PFSK-1 (cell line): Measurements from ENCODE around the gene ERBB4.

Source experiments
- FOXP2 ChIP-seq: optimal IDR thresholded peaks from 2 replicates; pipeline ENCODE3; 2011; ENCODE audit warnings: borderline replicate concordance, control low read depth, inconsistent platforms; ENCODE audit not compliant: insufficient read depth; ENCODE audit errors: extremely low read length, extremely low read depth
- POLR2AphosphoS5 ChIP-seq: IDR thresholded peaks from 2 replicates; pipeline ENCODE4 v1.6.1; 2012; ENCODE audit warnings: low read depth, mild to moderate bottlenecking, control low read depth, low read length, moderate library complexity
- REST ChIP-seq, 2 experiments: IDR thresholded peaks; 2 replicates each; pipeline versions ENCODE4 v1.6.1 to v1.8.0; 2011 to 2012; ENCODE audit warnings: low read depth in 2 of 2, low read length in 2 of 2, control low read depth in 1 of 2, inconsistent platforms in 1 of 2, mild to moderate bottlenecking in 1 of 2, moderate library complexity in 1 of 2; ENCODE audit not compliant: insufficient read depth in 1 of 2
- SIN3A ChIP-seq: IDR thresholded peaks from 2 replicates; pipeline ENCODE4 v1.6.1; 2012; ENCODE audit warnings: mild to moderate bottlenecking, low read length, moderate library complexity, borderline replicate concordance; ENCODE audit not compliant: insufficient read depth
- TAF1 ChIP-seq: IDR thresholded peaks from 2 replicates; pipeline ENCODE4 v1.6.1; 2012; ENCODE audit warnings: low read length, control low read depth, borderline replicate concordance; ENCODE audit not compliant: insufficient read depth

Gene ERBB4

GRCh38 chr2:211722928-211723327 lies 815.7 kb downstream of the ERBB4 start:
- TF ChIP-seq POLR2AphosphoS5 (no peak), TAF1 (no peak), FOXP2 (no peak), SIN3A (no peak), REST (IDR thresholded peaks at IDR 0.05; ENCODE audit: insufficient read depth in 1 of 2, low read depth in 2 of 2, low read length in 2 of 2) (no peak)

DNA sequence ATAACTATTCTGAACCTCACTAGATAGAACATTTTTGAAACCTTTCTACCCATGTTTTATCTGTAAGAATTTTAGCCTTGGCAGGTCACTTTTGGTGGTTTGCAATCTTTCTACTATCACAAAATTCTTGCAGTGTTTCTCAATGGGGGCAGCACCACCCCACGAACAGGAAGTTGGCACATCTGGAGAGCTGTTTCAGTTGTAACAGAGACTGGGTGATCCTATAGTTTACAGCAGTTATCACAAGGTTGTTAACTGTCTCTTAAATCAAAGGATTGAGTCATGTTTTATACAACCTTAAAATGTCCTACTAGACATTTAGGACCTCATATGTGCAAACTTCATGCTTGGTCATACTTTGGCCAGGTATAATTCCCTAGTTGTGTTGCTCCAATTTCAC lies 829.2 kb downstream of the ERBB4 start:
- TF ChIP-seq REST (IDR thresholded peaks at IDR 0.05; ENCODE audit: insufficient read depth in 1 of 2, low read depth in 2 of 2, low read length in 2 of 2), result no peak
- no peak for TF ChIP-seq POLR2AphosphoS5
- TF ChIP-seq FOXP2, result no peak
- no peak for TF ChIP-seq TAF1
- TF ChIP-seq SIN3A, result no peak

- TF ChIP-seq FOXP2 (no peak), SIN3A (no peak), TAF1 (no peak), REST (IDR thresholded peaks at IDR 0.05; ENCODE audit: insufficient read depth in 1 of 2, low read depth in 2 of 2, low read length in 2 of 2) (no peak), POLR2AphosphoS5 (no peak)
These were observed 845.9 kb downstream of the ERBB4 start for GRCh38 chr2:211692689-211693088.

- no peak for TF ChIP-seq SIN3A
- no peak for TF ChIP-seq REST (IDR thresholded peaks at IDR 0.05; ENCODE audit: insufficient read depth in 1 of 2, low read depth in 2 of 2, low read length in 2 of 2)
- no peak for TF ChIP-seq POLR2AphosphoS5
- TF ChIP-seq TAF1, result no peak
- TF ChIP-seq FOXP2, result no peak
These were observed 847.9 kb downstream of the ERBB4 start for GRCh38 chr2:211690736-211691135.

DNA sequence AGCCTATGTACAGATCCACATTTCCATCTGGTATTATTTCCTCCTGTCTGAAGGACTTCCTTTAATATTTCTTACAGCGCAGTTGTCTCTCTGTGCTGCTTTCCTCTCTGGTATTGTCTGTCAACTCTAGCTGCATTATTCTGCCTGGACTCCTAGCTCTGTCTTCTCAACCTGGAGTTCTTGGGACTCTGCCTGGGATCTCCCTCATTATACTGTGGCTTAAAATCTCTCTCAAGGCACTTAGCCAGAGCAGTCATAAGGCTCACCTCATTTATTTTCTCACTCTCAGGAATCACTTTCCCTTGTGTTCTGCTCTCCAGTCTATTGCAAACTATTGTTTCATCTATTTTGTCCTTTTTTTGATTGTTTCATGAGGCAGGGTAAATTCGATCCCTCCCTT lies 850.4 kb downstream of the ERBB4 start:
- no peak for TF ChIP-seq FOXP2
- no peak for TF ChIP-seq TAF1
- no peak for TF ChIP-seq POLR2AphosphoS5
- no peak for TF ChIP-seq REST (IDR thresholded peaks at IDR 0.05; ENCODE audit: insufficient read depth in 1 of 2, low read depth in 2 of 2, low read length in 2 of 2)
- no peak for TF ChIP-seq SIN3A
